ENCODE data around the gene DBH.
"Not testable (repeated sequence)": the region's sequence is repeated elsewhere in the genome, so short reads cannot be mapped to it uniquely, and the experiment has no call there.

The DBH gene

DNA sequence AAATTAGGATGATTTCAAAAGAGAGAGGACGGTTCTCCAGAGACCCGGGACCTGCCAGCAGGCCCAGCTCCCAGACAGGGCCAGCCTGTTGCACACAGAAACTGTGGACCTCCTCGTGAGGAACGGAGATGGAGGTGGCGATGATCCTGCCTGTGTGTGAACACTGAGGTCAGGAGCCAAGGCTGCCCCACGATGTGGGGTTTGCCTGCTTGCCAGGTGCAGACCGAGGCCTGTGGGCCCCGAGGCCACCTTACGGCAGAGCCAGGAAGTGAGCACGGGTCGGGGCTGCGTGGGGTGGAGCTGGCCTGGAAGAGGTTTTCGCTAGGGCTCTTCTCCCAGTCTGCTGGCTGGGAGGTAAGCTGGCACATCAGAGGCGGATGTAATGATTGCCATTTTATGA, 31.3 kb upstream of the DBH start:
- FAIRE-seq: no peak

DNA sequence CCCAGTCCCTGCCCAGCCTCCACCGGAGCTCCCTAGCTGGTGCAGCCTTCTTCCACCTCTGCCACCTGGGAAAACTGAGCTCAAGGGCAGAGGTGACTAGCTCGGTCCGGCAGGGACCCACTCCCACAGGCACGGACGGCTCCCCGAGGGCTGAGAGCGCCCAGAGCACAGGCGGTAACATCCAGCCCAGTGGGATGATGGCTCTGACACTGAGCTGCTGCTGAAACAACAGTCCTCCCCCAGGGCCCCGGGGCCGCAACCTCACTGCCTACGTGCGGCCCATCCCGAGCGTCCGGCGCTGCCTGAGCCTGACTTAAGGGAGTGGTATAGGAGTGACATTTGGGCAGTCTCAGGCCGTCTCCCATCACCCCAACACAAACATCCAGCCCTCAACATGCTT, 30.7 kb upstream of the DBH start:
- no peak for FAIRE-seq

DNA sequence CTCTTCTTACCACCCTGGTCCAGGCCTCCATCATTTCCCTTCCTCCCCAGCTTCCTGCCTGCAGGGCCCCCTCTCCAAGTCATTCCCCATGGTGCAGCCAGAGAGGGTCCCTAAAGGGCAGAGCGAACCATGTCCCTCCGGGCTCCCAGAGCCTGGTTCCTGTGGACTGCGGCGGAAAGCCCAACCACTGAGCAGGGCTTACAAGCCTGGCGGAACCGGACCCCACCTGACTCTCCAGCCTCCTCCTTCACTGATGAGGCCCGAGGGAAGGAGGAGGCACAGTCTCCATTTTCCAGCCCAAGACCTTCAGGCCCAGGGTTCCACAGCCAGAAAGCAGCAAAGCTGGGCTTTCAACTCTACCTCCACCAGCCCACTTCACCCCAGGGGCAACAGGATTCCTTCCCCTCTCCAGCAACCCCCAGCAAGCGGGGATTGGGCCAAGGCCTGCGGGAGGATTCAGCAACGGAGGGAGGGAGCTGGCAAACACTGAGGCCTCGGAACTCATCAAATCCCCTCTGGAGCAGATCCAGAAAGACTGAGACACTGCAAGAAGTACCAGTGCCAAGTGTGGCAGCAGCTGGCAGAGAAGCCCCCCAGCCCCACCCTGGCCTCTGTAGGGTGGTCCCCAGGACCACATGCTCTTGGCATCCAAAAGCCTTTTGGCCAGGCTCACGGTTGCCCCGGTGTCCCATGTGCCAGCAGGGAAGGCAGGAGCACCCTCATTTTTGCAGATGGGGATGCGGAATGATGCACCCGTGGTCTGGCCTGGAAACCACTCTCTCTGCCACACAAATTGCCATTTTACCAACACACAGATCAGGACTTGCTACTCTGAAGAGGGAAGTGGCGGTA, 30.1 kb upstream of the DBH start:
- no peak for FAIRE-seq

GRCh38 chr9:133606708-133607025, 29.5 kb upstream of the DBH start:
- no peak for FAIRE-seq

DNA sequence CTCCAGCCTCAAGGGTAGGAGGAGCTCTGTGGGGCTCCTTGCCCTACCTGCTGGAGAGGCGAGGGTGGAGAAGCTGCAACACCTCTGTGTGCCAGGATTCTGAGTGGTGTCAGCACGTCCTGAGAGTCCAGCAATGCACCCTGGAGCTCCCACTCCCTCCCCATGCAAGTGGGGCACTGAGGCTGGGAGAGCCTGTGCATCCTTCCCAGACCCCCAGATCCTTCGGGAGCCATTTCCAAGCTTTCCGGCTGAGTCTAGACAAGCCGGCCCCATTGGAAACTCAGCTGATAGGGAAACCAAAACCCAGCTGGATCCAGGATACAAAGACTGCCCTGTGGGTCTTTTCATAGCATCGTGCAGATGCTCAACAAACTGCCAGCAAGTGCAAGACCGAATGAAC, 28.8 kb upstream of the DBH start:
- FAIRE-seq: no peak

- no peak for FAIRE-seq
Observed at GRCh38 chr9:133607976-133608375, 28.2 kb upstream of the DBH start.

- FAIRE-seq: no peak
Observed at GRCh38 chr9:133608382-133608781, 27.8 kb upstream of the DBH start.

GRCh38 chr9:133608889-133609288, 27.3 kb upstream of the DBH start:
- no peak for FAIRE-seq

GRCh38 chr9:133609311-133610098, 26.7 kb upstream of the DBH start, which contains the start of gene FAM163B:
TSS of gene FAM163B (minus strand) at chr9:133609389. CDS start at chr9:133580223, 29,166 bp downstream.
- FAIRE-seq: no peak

DNA sequence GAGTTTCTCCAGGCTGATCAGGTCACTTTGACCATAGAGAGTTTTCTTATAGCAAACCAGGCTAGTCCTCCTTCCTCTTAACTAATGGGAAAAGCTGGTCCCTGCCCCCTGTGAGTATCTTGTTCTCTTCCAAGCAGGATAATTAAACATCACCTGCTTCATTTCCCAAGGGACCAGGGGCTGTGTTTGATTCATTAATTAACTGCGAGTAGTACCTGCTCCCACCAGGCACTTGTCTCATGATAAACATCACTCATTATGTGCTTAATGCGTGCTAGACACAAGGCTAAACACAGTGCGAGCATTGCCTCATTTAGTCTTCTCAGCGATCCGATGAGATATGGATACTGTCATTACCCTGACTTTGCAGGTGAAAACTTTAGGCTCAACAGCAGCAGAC, 25.3 kb upstream of the DBH start:
- no peak for FAIRE-seq

DNA sequence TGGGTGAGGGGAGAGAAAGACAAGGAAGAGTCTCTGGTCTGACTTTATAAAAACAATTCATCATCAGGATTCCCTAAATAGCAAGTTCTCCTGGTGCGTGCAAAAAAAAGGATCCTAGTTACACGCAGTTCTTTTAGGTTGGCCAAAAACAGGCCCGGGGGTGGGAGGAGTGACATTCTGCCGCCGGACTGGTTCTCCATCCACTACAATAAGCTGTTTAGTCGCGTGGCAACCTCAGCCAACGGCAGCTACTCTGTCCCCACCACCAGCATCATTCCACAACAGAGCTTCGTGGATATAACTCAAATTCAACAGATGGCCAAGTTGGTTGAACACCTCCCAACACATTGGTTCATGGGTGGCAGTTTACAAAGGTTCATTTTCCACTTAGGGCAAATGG, 24.1 kb upstream of the DBH start:
- FAIRE-seq: no peak

GRCh38 chr9:133612816-133613215, 23.3 kb upstream of the DBH start:
- no peak for FAIRE-seq

DNA sequence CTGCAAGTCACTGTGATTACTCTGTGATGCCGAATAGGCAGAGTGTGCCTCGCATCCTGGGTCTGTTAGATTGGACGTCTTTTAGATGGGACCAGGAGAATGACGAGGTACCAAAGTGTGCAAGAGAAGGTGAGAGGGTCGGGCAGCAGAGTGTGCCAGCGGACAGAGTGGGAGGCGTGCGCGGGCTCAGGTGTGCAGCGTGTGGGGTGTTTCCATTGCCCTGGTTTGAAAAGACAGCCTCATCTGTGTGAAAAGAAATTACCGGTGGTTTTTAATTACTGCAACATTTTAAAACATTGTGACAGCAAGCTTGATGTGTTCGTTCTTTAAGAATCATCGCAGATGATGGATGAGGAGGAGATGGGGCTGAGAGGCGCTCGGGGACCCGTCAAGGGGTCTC, 22.7 kb upstream of the DBH start:
- no peak for FAIRE-seq

DNA sequence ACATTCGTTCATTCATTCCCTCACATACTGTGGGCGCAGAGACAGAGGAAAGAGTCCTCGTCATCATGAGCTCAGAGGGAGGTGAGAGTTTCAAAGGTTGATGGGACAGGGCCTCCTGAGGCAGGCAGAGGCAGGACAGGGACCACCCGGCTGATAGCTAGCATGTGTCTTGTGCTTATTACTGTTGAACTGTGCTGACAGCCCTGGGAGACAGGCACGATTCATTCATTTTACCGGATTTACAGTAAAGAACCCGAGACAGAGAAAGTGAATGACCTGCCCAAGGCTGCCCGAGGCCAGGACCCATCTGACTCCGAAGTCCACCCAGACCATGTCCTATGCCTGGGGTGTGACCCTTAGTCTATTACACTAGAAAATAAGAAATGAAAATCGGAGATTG, 22.1 kb upstream of the DBH start:
- FAIRE-seq: no peak

- no peak for FAIRE-seq
Observed at GRCh38 chr9:133614678-133615077, 21.5 kb upstream of the DBH start.

DNA sequence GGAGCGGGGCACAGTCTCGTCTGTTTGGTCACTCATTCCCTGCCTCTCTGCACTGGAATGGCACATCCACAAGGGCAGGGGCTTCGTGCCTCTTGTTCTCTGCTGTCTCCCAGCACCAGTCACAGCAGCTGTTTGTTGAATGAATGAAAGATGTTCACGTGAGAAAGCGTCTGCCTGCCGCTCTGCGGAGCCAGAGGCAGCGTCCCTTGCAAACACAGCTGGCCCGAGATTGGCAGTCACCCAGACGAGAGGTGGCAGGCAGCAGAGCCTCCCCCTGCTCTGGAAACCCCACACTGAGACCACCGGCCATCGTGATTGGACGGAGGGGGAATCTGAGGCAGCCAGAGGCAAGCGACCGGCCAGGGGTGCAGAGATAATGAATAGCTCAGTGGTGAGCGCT, 21.0 kb upstream of the DBH start:
- no peak for FAIRE-seq

GRCh38 chr9:133615606-133616188, 20.5 kb upstream of the DBH start:
- FAIRE-seq: no peak

GRCh38 chr9:133616643-133617405, 19.3 kb upstream of the DBH start:
- no peak for FAIRE-seq

DNA sequence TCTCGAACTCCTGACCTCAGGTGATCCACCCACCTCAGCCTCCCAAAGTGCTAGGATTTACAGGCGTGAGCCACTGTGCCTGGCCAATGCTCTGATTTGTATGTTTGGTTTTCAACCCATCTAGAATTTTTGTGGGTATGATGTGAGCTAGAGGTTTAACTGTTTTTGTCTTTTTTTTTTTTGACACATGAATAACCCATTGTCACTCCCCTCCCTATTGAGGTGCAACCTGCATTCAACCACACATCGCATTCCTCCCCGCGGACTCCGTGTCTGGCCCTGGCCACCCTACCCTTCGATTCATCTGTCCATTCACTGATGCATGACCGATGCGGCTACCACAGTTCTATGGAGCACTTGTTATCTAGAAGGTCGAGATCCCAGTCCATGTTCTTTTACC, 17.4 kb upstream of the DBH start:
- FAIRE-seq: no peak

DNA sequence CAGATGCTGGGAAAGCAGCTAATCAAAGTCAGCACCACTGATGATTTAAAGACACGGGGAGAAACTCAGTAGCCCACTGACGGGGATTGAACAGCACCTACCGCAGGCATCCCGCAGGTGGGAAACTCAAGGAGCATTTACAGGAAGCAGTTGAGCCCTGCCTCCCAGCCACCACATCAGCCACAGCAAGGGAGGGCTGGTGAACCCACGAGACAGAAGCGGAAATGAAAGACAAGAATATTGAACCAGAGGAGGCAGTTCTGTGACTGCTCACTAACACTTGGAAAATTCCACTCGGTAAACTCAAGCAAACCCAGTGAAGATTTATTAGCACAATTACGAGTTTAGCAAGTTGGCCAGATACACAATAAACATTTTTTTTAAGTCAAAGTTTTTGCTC, 16.4 kb upstream of the DBH start:
- no peak for FAIRE-seq

DNA sequence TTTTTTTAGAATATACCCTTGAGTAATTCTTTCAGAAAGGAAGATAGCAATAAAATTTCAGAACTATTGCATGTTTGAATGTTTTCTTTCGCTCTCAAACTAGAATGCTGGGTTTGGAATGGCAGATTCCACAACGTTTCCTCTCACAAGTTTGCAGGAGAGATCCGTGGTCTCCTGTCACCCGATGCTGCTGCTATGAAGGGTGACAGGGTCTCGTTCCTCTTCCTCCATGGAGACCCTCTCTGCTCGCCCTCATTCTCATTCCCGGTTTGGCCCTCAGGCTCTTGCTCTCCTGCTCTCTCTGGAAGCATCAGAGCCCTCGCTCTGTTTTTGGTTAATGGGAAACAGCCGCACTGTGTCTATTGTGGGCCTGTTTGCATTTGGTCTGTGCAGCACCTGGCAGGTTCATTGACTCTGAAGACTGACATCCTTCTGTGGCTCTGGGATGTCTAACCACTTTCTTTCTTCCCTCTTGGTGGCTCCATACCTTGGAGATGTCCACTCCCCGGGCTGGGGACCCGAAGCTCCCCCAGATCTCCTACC, 14.4 kb upstream of the DBH start:
- FAIRE-seq: no peak

- FAIRE-seq: no peak
Observed at GRCh38 chr9:133622555-133622954, 13.6 kb upstream of the DBH start.

GRCh38 chr9:133626008-133626407, 10.2 kb upstream of the DBH start:
- FAIRE-seq: not testable (repeated sequence)
